ENCODE measurements around the gene GUCD1. TPM values are rescaled to one million over a fixed set of nuclear protein-coding genes. Genes with fewer than 3 reads are reported as not detected.

GUCD1 gene
- total RNA-seq, 1 donor from 2014 or later, result 77.7 TPM

GRCh38 chr22:24567668-24568067, 12.7 kb upstream of the GUCD1 start:
- Mint-ChIP-seq H3K27me3 (ENCODE audit: low read depth, unreplicated experiment) (no peaks in the 10 kb centered on the region), H3K27ac (ENCODE audit: unreplicated experiment) (no peak overlapping the region), H3K36me3 (ENCODE audit: low read depth, unreplicated experiment) (peaks cover 11% of the 10 kb centered on the region), H3K4me1 (ENCODE audit: low read depth, unreplicated experiment) (peaks cover 4% of the 10 kb centered on the region), H3K9me3 (ENCODE audit: unreplicated experiment) (no peaks in the 10 kb centered on the region), H3K4me3 (ENCODE audit: unreplicated experiment) (no peak overlapping the region)
- Histone ChIP-seq H3K9me3 (ENCODE audit: insufficient read depth, low read depth, low read length) (no peaks in the 10 kb centered on the region), H3K36me3 (ENCODE audit: insufficient read depth, low read length) (peaks cover 25% of the 10 kb centered on the region), H3K9ac (ENCODE audit: low read length) (no peak overlapping the region), H2AFZ (ENCODE audit: low read depth, low read length) (no peak overlapping the region), H3K4me3 (ENCODE audit: insufficient read depth, low read depth, low read length) (no peak overlapping the region), H3K4me2 (ENCODE audit: low read length) (no peak overlapping the region), H3K27ac (ENCODE audit: low read depth, low read length) (no peak overlapping the region), H3K27me3 (ENCODE audit: insufficient read depth, low read length) (no peaks in the 10 kb centered on the region), H3K79me2 (ENCODE audit: insufficient read depth, low read length) (peaks cover 68% of the 10 kb centered on the region), H4K20me1 (ENCODE audit: insufficient read depth, low read length) (peaks cover 75% of the 10 kb centered on the region), H3K4me1 (ENCODE audit: insufficient read depth, low read length) (no peaks in the 10 kb centered on the region)
- no peak for FAIRE-seq
- TF ChIP-seq, protein P1, sequence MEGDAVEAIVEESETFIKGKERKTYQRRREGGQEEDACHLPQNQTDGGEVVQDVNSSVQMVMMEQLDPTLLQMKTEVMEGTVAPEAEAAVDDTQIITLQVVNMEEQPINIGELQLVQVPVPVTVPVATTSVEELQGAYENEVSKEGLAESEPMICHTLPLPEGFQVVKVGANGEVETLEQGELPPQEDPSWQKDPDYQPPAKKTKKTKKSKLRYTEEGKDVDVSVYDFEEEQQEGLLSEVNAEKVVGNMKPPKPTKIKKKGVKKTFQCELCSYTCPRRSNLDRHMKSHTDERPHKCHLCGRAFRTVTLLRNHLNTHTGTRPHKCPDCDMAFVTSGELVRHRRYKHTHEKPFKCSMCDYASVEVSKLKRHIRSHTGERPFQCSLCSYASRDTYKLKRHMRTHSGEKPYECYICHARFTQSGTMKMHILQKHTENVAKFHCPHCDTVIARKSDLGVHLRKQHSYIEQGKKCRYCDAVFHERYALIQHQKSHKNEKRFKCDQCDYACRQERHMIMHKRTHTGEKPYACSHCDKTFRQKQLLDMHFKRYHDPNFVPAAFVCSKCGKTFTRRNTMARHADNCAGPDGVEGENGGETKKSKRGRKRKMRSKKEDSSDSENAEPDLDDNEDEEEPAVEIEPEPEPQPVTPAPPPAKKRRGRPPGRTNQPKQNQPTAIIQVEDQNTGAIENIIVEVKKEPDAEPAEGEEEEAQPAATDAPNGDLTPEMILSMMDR (IDR thresholded peaks at IDR 0.05; ENCODE audit: insufficient read depth, low read depth, low read length), result no peak
- TF ChIP-seq EZH2 (IDR thresholded peaks at IDR 0.05; ENCODE audit: insufficient read depth, low read length), result no peak
- no peak for DNase-seq (ENCODE audit: low read depth)

GRCh38 chr22:24566899-24567511, 12.1 kb upstream of the GUCD1 start:
- Histone ChIP-seq H3K4me2 (ENCODE audit: low read length) (no peak overlapping the region), H3K36me3 (ENCODE audit: insufficient read depth, low read length) (peaks cover 22% of the 10 kb centered on the region), H3K27me3 (ENCODE audit: insufficient read depth, low read length) (no peaks in the 10 kb centered on the region), H3K79me2 (ENCODE audit: insufficient read depth, low read length) (peaks cover 73% of the 10 kb centered on the region), H3K4me1 (ENCODE audit: insufficient read depth, low read length) (no peaks in the 10 kb centered on the region), H3K27ac (ENCODE audit: low read depth, low read length) (no peak overlapping the region), H3K9ac (ENCODE audit: low read length) (no peak overlapping the region), H4K20me1 (ENCODE audit: insufficient read depth, low read length) (peaks cover 77% of the 10 kb centered on the region), H3K4me3 (ENCODE audit: insufficient read depth, low read depth, low read length) (no peak overlapping the region), H2AFZ (ENCODE audit: low read depth, low read length) (no peak overlapping the region), H3K9me3 (ENCODE audit: insufficient read depth, low read depth, low read length) (no peaks in the 10 kb centered on the region)
- TF ChIP-seq, protein P1 (IDR thresholded peaks at IDR 0.05; ENCODE audit: insufficient read depth, low read depth, low read length), result no peak
- TF ChIP-seq EZH2 (IDR thresholded peaks at IDR 0.05; ENCODE audit: insufficient read depth, low read length), result no peak
- Mint-ChIP-seq H3K27ac (ENCODE audit: unreplicated experiment) (no peak overlapping the region), H3K27me3 (ENCODE audit: low read depth, unreplicated experiment) (no peaks in the 10 kb centered on the region), H3K4me3 (ENCODE audit: unreplicated experiment) (no peak overlapping the region), H3K4me1 (ENCODE audit: low read depth, unreplicated experiment) (peaks cover 4% of the 10 kb centered on the region), H3K9me3 (ENCODE audit: unreplicated experiment) (no peaks in the 10 kb centered on the region), H3K36me3 (ENCODE audit: low read depth, unreplicated experiment) (peaks cover 8% of the 10 kb centered on the region)
- no peak for DNase-seq (ENCODE audit: low read depth)
- no peak for FAIRE-seq

DNA sequence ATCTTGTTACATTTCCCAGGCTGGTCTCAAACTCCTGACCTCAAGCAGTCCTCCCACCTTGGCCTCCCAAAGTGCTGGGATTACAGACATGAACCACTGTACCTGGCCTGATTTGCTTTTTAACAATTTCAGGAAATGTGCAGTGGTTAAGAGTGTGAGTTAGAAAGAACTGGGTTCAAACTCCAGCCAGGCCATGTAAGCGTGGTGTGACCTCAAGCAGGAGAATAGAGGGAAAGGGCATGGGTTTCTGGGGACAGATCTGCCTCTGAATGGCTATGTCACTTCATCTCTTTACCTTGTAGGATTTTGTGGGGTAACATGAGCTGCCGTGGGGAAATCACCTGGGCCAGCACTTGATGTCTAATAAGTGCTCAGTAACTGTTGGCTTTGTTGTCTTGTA, 10.1 kb upstream of the GUCD1 start:
- no peaks in the 10 kb centered on the region for H3K4me1 ChIP-seq (ENCODE audit: insufficient read depth, low read length)
- H3K27me3 Mint-ChIP-seq (ENCODE audit: low read depth, unreplicated experiment), result no peaks in the 10 kb centered on the region
- H3K4me3 Mint-ChIP-seq (ENCODE audit: unreplicated experiment), result no peak overlapping the region
- no peak overlapping the region for H3K27ac ChIP-seq (ENCODE audit: low read depth, low read length)
- FAIRE-seq (no peak), DNase-seq (ENCODE audit: low read depth) (no peak)
- H3K9me3 Mint-ChIP-seq (ENCODE audit: unreplicated experiment), result no peaks in the 10 kb centered on the region
- H3K36me3 ChIP-seq (ENCODE audit: insufficient read depth, low read length), result peaks cover 26% of the 10 kb centered on the region
- no peak overlapping the region for H3K27ac Mint-ChIP-seq (ENCODE audit: unreplicated experiment)
- no peak overlapping the region for H3K9ac ChIP-seq (ENCODE audit: low read length)
- H4K20me1 ChIP-seq (ENCODE audit: insufficient read depth, low read length), result peaks cover 79% of the 10 kb centered on the region
- H3K79me2 ChIP-seq (ENCODE audit: insufficient read depth, low read length), result peaks cover 87% of the 10 kb centered on the region
- no peak overlapping the region for H3K4me2 ChIP-seq (ENCODE audit: low read length)
- TF ChIP-seq, protein P1 (IDR thresholded peaks at IDR 0.05; ENCODE audit: insufficient read depth, low read depth, low read length), result no peak
- no peak for TF ChIP-seq EZH2 (IDR thresholded peaks at IDR 0.05; ENCODE audit: insufficient read depth, low read length)
- no peak overlapping the region for H2AFZ ChIP-seq (ENCODE audit: low read depth, low read length)
- H3K4me1 Mint-ChIP-seq (ENCODE audit: low read depth, unreplicated experiment), result peaks cover 4% of the 10 kb centered on the region
- H3K27me3 ChIP-seq (ENCODE audit: insufficient read depth, low read length), result no peaks in the 10 kb centered on the region
- H3K4me3 ChIP-seq (ENCODE audit: insufficient read depth, low read depth, low read length), result no peak overlapping the region
- no peaks in the 10 kb centered on the region for H3K9me3 ChIP-seq (ENCODE audit: insufficient read depth, low read depth, low read length)
- peaks cover 7% of the 10 kb centered on the region for H3K36me3 Mint-ChIP-seq (ENCODE audit: low read depth, unreplicated experiment)

All from astrocyte (in vitro differentiated cells and primary cell).